Stimulated activated CD4-positive, alpha-beta T cell treated with anti-CD3 and anti-CD28 coated beads, Interleukin-2, amount 100 ng/mL, for 24 hours (primary cell): Measurements from ENCODE around the gene CCDC38.

Experiments
- DNase-seq, 2 donors: peaks; one replicate each; pipeline ENCODE4 v3.0.0-alpha.2; 2020

The CCDC38 gene

DNA sequence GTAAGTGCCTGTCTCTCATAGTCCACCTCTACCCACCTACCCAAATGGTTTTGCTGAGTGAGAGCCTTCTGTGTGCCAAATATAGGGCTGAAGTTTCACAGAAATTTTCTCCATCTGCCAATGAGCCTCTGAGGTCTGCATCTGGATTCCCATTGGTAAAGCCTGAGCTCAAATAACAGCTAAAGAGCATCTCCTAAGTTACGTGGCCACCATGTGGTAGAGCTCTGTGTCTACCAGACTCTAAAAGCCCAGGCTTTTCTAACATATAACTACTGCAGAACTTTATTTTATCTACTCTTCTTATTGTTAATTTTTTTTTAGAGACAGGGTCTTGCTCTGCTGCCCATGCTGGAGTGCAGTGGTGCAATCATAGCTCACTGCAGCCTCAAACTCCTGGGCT is 16.7 kb upstream of the CCDC38 start:
- DNase-seq = no peak

DNA sequence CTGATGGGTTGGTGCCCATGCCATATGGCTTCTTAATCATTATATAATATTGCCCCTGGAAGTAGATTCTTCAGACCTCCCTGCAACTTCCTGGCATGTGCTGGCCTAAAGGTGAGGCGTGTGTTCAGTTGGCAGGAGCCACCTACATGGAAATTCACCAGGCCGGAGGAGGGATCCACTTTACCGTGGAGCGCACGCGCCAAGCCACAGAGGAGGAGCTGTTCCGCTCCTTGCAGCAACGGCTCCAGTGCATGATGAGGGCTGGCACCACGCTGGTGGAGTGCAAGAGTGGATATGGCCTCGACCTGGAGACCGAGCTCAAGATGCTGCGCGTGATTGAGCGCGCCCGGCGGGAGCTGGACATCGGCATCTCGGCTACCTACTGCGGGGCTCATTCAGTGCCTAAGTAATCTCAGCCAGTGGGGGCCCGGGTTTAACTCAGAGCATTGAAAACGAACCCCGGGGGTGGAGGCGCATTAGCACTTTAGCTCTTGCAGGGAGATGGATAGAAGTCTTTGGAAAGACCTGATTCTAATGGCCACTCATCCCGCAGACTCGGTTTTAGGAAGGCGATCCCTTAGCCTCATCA is 14.2 kb upstream of the CCDC38 start:
- DNase-seq = no peak

GRCh38 chr12:95955549-95956159 is 13.2 kb upstream of the CCDC38 start:
- no peak for DNase-seq

GRCh38 chr12:95953000-95953399 is 10.6 kb upstream of the CCDC38 start:
- DNase-seq = no peak

- DNase-seq = no peak
These were observed 9.1 kb upstream of the CCDC38 start for GRCh38 chr12:95951515-95951914.

GRCh38 chr12:95949477-95950206 is 7.2 kb upstream of the CCDC38 start:
- no peak for DNase-seq

- DNase-seq = no peak
These were observed 1.8 kb upstream of the CCDC38 start for GRCh38 chr12:95944108-95944704.

DNA sequence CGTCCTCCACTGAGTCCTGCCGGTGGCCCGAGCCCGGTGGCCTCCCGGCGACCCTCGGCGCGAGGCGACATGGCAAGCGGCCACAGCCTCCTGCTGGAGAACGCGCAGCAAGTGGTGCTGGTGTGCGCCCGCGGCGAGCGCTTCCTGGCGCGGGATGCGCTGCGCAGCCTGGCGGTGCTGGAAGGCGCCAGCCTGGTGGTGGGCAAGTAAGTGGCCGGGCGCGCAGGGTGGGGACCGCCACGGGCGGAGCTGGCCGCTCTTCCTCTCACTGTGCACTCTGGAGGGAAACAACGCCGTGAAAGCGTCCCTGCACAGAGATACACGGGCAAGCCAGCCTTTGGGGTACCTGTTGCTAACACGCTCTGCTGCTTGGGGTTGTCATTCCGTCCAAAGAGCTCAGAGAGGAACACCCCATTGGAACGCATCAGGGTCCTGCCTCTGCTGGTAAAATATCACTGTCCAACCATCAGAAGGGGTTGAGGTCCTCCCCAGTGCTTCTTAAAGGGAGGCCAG is 972 bp upstream of the CCDC38 start, which contains the start of gene AMDHD1:
Gene AMDHD1, plus strand, starts transcription at position 2 of the 513 bp plus-strand sequence. Its CDS starts 68 bp downstream, at position 70.
- peak; percentile 62 to 69 for DNase-seq

- DNase-seq = no peak
These were observed 302 bp downstream of the CCDC38 start for GRCh38 chr12:95942101-95942523.

GRCh38 chr12:95940514-95940913 is 1.9 kb downstream of the CCDC38 start:
- DNase-seq = no peak

DNA sequence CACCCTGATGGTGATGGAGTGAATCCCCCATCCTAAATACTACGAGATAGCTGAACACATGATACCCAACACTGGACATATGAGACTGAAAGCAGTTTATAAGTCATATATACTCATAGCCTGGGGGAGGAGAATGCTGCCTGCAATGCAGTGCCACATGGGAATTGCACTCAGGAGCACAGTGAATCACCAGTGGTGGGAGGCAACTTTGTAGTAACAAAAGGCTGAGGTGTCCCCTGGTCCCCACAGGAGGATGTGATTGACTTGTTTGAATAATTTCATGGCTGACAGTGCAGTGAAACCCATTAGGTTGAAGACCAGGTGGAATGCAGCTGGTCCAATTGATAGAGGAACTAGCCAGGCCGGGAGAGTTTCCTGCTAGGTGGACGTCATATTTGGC is 20.2 kb downstream of the CCDC38 start:
- no peak for DNase-seq

DNA sequence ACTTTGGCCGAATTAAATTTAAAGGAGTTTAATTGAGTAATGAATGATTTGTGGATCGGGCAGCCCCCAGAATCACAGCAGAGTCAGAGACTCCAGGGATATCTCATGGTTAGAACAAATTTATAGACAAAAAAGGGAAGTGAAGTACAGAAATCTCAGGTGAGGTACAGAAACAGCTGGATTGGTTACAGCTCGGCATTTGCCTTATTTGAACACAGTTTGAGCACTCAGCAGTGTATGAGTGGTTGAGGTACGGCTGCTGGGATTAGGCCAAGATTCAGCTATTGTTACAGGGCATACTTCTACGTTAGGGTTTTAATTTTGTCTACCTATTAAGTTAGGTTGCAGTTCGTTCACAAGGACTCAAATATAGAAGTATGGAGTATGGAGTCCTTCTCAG is 23.3 kb downstream of the CCDC38 start:
- no peak for DNase-seq

DNA sequence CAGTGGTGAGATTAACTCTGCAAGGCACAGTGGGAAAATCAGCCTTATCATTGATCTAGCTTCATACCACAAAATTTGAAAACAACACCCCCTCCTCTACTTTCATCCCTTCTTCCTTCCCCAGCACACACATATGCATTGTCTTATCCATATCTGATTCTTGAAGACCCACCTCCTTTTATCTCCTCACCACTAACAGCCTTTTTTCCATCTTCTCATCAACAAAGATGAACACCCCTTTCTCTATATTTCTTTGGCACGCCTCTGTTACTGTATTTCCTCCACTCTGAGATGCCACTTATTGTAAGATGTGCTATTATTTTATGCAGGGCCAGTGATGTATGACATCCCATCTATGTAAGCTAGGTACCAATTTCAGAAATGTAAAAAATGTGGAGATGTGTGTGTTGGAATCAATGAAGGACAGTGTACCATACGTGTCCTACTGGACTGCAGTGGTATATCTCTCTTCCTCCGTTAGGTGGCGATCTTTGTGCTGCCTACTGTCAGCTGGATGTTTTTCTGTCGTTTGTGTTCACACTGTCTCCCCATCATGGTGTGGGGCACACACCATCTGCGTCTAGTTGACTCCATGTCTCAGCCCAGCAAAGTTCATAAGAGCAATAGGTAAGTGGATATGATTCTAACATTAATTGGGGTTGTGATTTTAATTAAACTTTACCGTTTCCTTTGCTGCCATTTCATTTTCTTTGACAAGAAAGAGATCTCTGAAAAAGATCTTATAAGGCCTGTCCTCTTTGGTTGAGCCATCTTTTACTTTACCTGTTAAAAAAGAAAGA is 24.0 kb downstream of the CCDC38 start:
- peak; percentile 27 to 39 for DNase-seq

DNA sequence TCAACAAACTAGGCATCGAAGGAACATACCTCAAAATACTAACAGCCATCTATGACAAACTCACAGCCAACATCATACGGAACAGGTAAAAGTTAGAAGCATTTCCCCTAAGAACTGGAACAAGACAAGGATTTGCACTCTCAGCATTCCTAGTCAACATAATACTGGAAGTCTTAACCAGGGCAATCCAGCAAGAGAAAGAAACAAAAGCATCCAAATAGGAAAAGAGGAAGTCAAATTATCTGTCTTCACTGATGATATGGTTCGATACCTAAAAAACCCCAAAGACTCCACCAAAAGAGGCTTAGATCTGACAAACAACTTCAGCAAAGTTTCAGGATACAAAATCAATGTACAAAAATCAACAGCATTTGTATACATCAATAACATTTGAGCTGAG is 32.5 kb downstream of the CCDC38 start:
- no peak for DNase-seq

GRCh38 chr12:95908573-95908972 is 33.8 kb downstream of the CCDC38 start:
- no peak for DNase-seq

GRCh38 chr12:95898081-95898480 is 44.3 kb downstream of the CCDC38 start:
- no peak for DNase-seq

GRCh38 chr12:95896846-95897245 is 45.6 kb downstream of the CCDC38 start:
- DNase-seq = no peak

GRCh38 chr12:95890958-95891357 is 51.5 kb downstream of the CCDC38 start:
- DNase-seq = no peak

- no peak for DNase-seq
These were observed 55.1 kb downstream of the CCDC38 start for GRCh38 chr12:95887311-95887710.

DNA sequence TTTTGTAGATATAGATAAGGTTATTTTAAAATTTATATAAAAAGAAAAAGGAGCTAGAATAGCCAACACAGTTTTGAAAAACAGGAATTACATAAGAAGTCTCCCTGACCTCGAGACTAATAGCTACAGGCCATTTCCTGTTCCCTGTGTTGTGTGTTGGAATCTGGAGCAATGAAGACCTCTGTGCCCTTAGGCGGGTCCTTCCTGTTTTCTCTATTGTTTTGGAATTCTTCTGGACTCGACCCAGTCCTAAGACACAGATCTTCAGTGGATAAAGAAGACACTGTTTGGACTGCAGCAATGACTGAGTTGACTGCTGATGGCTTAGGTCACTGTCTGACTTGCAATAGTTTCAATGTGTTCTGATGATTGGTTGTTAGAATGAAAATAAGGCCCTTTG is 57.4 kb downstream of the CCDC38 start:
- no peak for DNase-seq

- DNase-seq = no peak
These were observed 59.5 kb downstream of the CCDC38 start for GRCh38 chr12:95882873-95883272.

GRCh38 chr12:95882080-95882479 is 60.3 kb downstream of the CCDC38 start:
- DNase-seq = no peak
